ENCODE results near the gene CFDP1. TPM values are rescaled to one million over a fixed set of nuclear protein-coding genes. Genes with fewer than 3 reads are reported as not detected.
"Not testable (repeated sequence)": the region's sequence is repeated elsewhere in the genome, so short reads cannot be mapped to it uniquely, and the experiment has no call there.

The CFDP1 gene
- polyA plus RNA-seq, 1 donor from 2014 or later: 31.5 TPM

- Mint-ChIP-seq H3K27me3 (peaks cover 26% of the 10 kb centered on the region), H3K4me1 (peaks cover 0 to under 1% (median 0%) of the 10 kb centered on the region in 3 donors), H3K4me3 (no peak overlapping the region), H3K9me3 (peaks cover 0 to 5% (median 3%) of the 10 kb centered on the region in 3 donors), H3K27ac (no peak overlapping the region), H3K36me3 (peaks cover 3% of the 10 kb centered on the region)
Observed at GRCh38 chr16:75281826-75282225, 151.5 kb downstream of the CFDP1 start.

DNA sequence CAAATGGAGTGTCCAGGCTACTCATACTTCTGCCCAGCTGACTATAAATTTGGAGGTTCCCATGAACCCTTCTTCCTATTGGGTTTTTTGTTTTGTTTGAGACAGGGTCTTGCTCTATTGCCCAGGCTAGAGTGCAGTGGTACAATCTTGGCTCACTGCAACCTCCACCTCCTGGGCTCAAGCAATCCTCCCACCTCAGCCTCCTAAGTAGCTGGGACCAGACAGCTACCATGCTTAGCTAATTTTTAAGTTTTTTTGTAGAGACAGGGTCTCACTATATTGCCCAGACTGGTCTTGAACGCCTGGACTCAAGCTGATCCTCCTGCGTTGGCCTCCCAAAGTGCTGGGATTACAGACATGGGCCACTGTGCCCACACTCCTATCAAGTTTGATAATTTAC, 152.3 kb downstream of the CFDP1 start:
- peaks cover 23% of the 10 kb centered on the region for H3K27me3 Mint-ChIP-seq
- not testable (repeated sequence) for H3K9me3 Mint-ChIP-seq, H3K27ac Mint-ChIP-seq, H3K4me1 Mint-ChIP-seq, H3K4me3 Mint-ChIP-seq, H3K36me3 Mint-ChIP-seq

DNA sequence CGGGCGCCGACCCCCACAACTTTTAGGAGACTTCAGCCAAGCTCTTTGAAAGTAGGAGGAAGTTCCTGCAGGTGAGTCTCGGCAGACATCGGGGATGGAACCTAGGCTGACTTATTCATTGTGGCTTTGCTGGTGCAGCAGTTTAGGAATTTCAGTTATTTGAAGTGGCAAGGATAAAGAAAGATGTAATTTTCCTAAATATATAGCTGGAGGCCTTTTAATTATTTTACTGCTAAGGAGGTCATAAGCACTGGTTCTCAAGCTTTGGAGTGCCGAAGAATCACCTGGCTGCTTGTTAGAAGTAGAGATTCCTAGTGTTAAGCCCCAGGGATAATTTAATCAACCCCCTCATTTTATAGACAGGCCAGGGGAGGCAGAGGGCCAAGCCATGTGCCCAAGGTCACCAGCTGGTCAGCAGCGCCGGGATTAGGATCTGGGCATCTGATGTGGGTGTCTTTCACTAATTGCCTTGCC, 152.9 kb downstream of the CFDP1 start:
- no peak overlapping the region for H3K27ac Mint-ChIP-seq
- no peaks in the 10 kb centered on the region for H3K4me1 Mint-ChIP-seq
- H3K27me3 Mint-ChIP-seq: peaks cover 26% of the 10 kb centered on the region

DNA sequence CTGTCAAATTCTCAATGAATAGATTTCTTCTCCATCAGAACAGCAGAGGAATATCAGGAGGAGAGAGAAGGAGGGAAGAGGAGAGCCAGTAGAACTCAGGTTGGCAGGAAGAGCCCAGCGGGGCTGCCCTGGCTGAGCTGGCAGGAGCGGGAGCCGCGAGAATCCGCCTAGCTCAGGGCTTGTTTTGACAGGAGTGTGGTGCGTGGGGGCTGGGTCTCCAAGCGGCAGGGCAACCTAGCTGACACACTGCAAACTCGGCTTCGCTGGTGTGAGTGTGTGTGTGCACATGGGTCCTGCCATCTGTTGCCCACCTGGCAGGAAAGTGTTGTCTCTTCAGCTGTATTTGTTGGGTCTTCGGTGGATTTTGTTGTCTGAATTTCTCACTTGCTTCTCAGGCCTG, 154.0 kb downstream of the CFDP1 start:
- peaks cover 0 to 3% (median 0%) of the 10 kb centered on the region in 3 donors for H3K9me3 Mint-ChIP-seq
- peaks cover 2% of the 10 kb centered on the region for H3K36me3 Mint-ChIP-seq
- no peak overlapping the region for H3K4me3 Mint-ChIP-seq
- H3K27me3 Mint-ChIP-seq: peaks cover 27% of the 10 kb centered on the region
- H3K4me1 Mint-ChIP-seq: peaks cover 0 to 2% (median 0%) of the 10 kb centered on the region in 3 donors
- H3K27ac Mint-ChIP-seq: no peak overlapping the region

More for the DNA sequence above, 152.9 kb downstream of the CFDP1 start:
- no peaks in the 10 kb centered on the region for H3K36me3 Mint-ChIP-seq
- H3K4me3 Mint-ChIP-seq: no peak overlapping the region
- H3K9me3 Mint-ChIP-seq: peaks cover 0 to 5% (median 3%) of the 10 kb centered on the region in 3 donors

DNA sequence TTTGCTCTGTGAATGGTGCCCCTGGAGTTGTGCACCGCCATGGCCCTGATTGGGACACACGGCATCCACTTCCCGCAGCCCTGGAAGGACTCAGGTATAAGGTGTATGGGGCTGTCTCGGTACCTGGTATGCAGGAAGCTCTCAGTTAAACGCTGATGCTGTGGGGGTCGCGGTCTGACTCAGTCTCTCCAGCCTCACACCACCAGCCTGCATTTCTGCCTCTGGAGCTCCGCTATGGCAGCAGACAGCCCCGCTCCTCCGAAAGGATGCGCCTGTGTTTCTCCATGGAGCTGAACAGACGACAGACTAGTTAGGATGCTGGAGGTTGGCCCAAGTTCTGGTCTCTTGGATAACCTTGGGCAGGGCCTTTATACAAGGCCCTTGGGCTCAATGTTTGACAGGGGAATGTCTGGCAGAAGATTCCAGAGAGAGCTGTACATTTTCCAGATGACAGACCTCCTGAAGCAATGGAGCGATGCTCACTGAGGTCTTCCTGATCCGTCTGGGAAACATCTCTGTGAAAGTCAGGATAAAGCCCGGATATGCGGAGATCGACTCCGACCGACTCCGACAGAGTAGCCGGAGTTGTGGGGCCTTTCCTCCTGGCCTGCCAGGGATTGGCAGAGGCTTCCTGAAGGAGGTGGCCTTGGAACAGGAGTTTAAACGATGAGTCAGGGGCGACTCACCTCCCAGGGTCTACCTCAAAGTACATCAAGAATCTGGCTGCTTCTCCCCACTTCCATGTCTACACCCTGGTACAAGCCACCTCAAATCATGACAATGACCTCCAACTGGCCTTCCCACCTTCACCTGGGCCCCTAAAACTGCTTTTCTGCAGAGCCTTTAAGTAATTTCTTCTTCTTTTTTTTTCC, 160.0 kb downstream of the CFDP1 start:
- H3K27me3 Mint-ChIP-seq: peaks cover 11% of the 10 kb centered on the region
- H3K36me3 Mint-ChIP-seq: peaks cover 2% of the 10 kb centered on the region
- H3K4me3 Mint-ChIP-seq: peak overlapping the region in 1 of 4 donors; percentile 25
- peaks cover 0 to 2% (median 0%) of the 10 kb centered on the region in 3 donors for H3K4me1 Mint-ChIP-seq
- H3K27ac Mint-ChIP-seq: no peak overlapping the region
- H3K9me3 Mint-ChIP-seq: no peaks in the 10 kb centered on the region

- H3K4me1 Mint-ChIP-seq, H3K9me3 Mint-ChIP-seq, H3K36me3 Mint-ChIP-seq: not testable (repeated sequence)
- H3K27me3 Mint-ChIP-seq: peaks cover 14% of the 10 kb centered on the region
- peak overlapping the region in 1 of 4 donors; percentile 27 for H3K4me3 Mint-ChIP-seq
- peak overlapping the region in 1 of 3 donors; percentile 80 for H3K27ac Mint-ChIP-seq
Observed at GRCh38 chr16:75272629-75273028, 160.7 kb downstream of the CFDP1 start.

DNA sequence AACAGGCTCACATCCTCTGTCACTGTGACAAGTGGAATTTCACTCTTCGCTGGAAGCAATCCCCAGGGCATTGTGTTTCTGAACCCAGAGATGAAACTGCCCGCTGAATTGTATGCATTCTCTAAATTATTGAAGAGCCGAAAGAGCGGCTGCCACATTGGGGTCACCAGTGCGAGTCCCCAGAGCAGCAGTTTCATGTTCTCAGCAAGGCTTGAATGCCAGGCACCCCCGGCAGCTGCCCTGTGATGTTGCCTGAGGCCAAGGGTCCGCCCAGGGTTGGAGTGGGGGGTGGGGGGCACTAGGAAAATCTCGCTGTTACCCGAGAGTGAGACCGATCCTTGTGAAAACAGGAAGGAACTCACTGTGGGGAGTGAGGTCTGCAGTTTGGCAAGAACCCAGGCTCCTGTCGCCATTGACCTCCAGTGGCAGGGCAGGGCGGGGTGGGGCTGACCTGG, 161.2 kb downstream of the CFDP1 start:
- no peak overlapping the region for H3K4me3 Mint-ChIP-seq
- H3K4me1 Mint-ChIP-seq: peaks cover 0 to 2% (median 0%) of the 10 kb centered on the region in 3 donors
- peak overlapping the region in 1 of 3 donors; percentile 80 for H3K27ac Mint-ChIP-seq
- peaks cover 15% of the 10 kb centered on the region for H3K27me3 Mint-ChIP-seq
- H3K36me3 Mint-ChIP-seq: peaks cover 2% of the 10 kb centered on the region
- H3K9me3 Mint-ChIP-seq: no peaks in the 10 kb centered on the region

GRCh38 chr16:75271441-75272096, 161.7 kb downstream of the CFDP1 start:
- Mint-ChIP-seq H3K9me3 (no peaks in the 10 kb centered on the region), H3K4me1 (peaks cover 0 to 2% (median 0%) of the 10 kb centered on the region in 3 donors), H3K27me3 (peaks cover 18% of the 10 kb centered on the region), H3K36me3 (peaks cover 2% of the 10 kb centered on the region), H3K27ac (no peak overlapping the region), H3K4me3 (no peak overlapping the region)

DNA sequence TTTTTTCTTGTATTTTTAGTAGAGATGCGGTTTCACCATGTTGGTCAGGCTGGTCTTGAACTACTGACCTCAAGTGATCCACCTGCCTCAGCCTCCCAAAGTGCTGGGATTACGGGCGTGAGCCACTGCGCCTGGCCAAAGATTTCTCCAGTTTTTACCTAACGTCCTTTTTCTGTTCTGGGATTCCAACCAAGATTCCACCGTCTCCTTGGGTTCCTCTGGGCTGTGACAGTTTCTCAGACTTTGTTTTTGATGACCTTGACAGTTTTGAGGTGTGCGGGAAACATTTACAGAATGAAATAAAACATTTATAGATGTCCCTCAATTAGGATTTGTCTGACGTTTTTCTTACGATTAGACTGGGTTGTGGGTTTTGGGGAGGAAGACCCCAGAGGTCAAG, 163.9 kb downstream of the CFDP1 start:
- not testable (repeated sequence) for H3K27ac Mint-ChIP-seq, H3K36me3 Mint-ChIP-seq, H3K9me3 Mint-ChIP-seq, H3K4me3 Mint-ChIP-seq, H3K4me1 Mint-ChIP-seq
- peaks cover 19% of the 10 kb centered on the region for H3K27me3 Mint-ChIP-seq

DNA sequence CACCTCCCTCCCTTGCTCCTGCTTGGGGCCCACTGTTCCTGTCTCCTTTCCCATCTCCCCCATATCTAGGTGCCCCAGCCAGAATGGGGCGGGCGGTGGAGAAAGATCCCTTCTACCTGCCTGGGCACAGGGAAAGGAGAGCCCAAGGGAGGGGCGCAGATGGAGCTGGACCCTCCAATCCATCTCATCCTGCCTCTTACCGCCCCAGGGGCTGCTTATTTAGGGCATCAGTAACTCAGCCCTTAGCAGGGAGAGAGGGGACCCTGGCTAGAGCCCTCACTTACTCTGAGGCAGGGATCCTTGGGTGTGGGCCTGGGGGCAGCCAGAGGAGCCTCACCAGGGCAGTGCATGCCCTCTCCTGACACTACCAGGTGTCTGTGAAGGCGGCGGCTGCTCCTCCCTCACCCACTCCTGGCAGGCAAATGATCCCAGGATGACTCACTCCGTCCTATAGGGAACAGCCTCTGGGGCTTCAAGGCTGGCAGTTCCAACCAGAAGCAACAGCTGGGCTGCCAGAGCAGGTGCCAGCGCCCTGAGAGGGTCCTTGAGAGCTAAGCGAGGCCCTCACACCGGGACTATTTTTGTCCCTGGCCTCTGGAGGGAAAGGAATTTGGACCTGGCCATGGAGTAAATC, 165.6 kb downstream of the CFDP1 start:
- H3K4me1 Mint-ChIP-seq: peaks cover 2 to 6% (median 2%) of the 10 kb centered on the region in 3 donors
- peaks cover 29% of the 10 kb centered on the region for H3K27me3 Mint-ChIP-seq
- no peaks in the 10 kb centered on the region for H3K9me3 Mint-ChIP-seq
- no peaks in the 10 kb centered on the region for H3K36me3 Mint-ChIP-seq
- H3K27ac Mint-ChIP-seq: no peak overlapping the region
- H3K4me3 Mint-ChIP-seq: no peak overlapping the region

DNA sequence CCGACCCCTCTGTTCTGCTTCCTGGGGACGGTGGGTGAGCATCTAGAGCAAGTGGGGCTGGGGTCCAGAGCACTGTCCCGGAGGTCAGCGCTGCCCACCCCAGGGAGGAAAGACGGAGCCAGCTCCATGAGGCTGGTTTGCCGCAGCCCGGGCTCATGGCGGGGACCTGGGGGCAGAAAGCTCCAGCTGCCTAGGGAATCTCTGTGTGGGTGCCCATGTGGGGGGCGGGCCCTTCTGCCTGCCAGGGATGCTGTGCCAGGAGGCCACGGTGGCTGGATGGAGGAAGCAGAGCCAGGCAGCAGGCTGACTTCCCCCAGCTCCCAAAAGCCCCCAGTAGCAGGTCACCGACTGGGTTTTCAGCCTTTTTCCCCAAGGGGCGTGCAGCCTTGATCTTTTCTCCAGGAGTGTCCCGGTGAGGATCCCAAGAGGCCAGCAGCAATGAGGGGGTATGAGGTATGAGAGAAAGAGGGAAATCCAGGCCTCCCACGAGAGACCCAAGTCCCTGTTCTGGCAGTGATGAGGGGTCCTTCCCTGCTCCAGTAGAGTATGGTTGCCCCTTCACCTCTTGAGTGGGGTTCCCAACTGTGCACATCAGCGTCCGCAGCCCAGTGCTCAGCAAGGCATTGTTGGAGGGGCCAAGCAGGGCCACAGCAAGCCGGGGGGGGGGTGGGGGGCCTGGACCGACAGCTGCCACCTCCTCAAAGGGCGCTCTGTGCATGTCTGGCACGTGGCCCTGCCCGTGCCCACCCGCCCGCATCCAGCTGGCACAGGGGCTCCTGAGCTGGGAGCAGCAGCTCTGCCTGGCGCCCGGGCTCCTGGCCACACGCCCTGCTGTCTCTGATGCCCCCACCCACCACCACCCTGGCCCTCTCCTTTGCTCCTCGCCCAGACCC, 166.3 kb downstream of the CFDP1 start:
- peaks cover 2 to 6% (median 2%) of the 10 kb centered on the region in 3 donors for H3K4me1 Mint-ChIP-seq
- peak overlapping the region in 2 of 3 donors; percentile 51 to 53 for H3K27ac Mint-ChIP-seq
- no peaks in the 10 kb centered on the region for H3K36me3 Mint-ChIP-seq
- H3K27me3 Mint-ChIP-seq: peaks cover 37% of the 10 kb centered on the region
- H3K9me3 Mint-ChIP-seq: no peaks in the 10 kb centered on the region
- peak overlapping the region; percentile 67 to 86 (median 76) for H3K4me3 Mint-ChIP-seq

- H3K9me3 Mint-ChIP-seq: no peaks in the 10 kb centered on the region
- peaks cover 37% of the 10 kb centered on the region for H3K27me3 Mint-ChIP-seq
- H3K36me3 Mint-ChIP-seq: no peaks in the 10 kb centered on the region
- peak overlapping the region; percentile 67 to 86 (median 76) for H3K4me3 Mint-ChIP-seq
- peaks cover 2 to 6% (median 2%) of the 10 kb centered on the region in 3 donors for H3K4me1 Mint-ChIP-seq
- peak overlapping the region in 2 of 3 donors; percentile 51 to 53 for H3K27ac Mint-ChIP-seq
Observed at GRCh38 chr16:75265911-75266701, 167.2 kb downstream of the CFDP1 start.

DNA sequence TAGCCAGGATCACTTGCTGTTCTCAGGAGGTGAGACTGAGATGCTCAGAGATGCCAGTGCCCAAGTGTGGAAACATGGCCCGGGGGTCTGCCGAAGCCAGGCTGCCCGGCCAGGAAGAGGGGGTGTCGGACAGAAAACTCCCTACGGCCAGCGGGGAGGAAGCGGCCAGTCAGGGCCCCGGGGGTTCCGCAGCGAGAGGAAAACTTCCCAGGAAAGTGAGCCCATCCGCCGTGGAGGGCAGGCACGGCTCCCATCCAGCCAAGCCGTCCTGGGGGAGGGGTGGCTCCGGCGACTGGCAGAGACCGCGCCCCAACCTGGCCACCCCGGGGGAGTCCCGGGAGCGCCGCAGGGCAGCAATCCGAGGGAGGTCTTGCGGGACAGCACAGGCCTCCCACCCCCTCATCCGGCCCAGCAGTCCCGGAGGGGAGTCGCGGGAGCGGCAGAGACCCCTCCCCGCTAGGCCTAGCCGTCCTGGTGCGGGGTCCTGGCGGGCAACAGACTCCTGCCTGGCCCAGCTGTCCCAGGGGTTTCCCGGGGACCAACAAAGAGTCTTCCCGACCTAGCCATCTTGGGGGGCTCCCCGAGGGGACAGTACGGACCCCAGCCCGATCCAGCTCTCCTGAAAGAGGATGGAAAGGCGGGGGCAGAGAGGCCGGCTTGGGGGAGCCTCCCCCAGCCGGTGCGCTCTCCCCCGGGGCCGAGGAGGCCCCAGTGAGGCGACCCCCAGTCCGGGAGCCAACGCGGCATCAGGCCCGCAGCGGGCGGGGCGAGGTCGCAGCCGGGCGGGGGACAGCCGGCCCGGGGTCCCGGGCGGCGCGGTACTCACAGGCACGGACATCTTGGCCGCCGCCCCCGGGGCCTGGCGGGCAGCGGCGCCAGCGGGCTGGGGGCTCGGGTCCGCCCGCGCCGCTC, 168.0 kb downstream of the CFDP1 start:
- Mint-ChIP-seq H3K36me3 (no peaks in the 10 kb centered on the region), H3K27me3 (peaks cover 43% of the 10 kb centered on the region), H3K27ac (peak overlapping the region in 1 of 3 donors; percentile 31), H3K4me1 (peaks cover 2 to 6% (median 2%) of the 10 kb centered on the region in 3 donors), H3K4me3 (peak overlapping the region in 2 of 4 donors; percentile 61 to 75), H3K9me3 (no peaks in the 10 kb centered on the region)
